Endothelial cell of umbilical vein (primary cell): ENCODE data around the gene LHX3.

Source experiments
- EZH2 ChIP-seq: IDR thresholded peaks from 2 replicates; pipeline ENCODE4 v1.6.1; 2012; ENCODE audit warnings: borderline replicate concordance, low read depth, mild to moderate bottlenecking, moderate library complexity, low read length, inconsistent platforms; ENCODE audit not compliant: severe bottlenecking
- GATA2 ChIP-seq: IDR thresholded peaks from 2 replicates; pipeline ENCODE4 v1.7.0; 2011; ENCODE audit warnings: low read depth, mild to moderate bottlenecking, moderate library complexity, mixed read lengths, low read length; ENCODE audit not compliant: insufficient read length, insufficient read depth
- POLR2A ChIP-seq: IDR thresholded peaks from 2 replicates; pipeline ENCODE4 v1.6.1; 2012; ENCODE audit warnings: low read depth, mild to moderate bottlenecking, control low read depth, low read length
- POLR2AphosphoS5 ChIP-seq: IDR thresholded peaks from 2 replicates; pipeline ENCODE4 v1.6.1; 2012; ENCODE audit warnings: low read depth, mild to moderate bottlenecking, control low read depth, low read length, moderate library complexity; ENCODE audit not compliant: insufficient read depth
- TF ChIP-seq, protein P1 (sequence below): IDR thresholded peaks from 2 replicates; pipeline ENCODE4 v1.6.1; 2011; ENCODE audit not compliant: insufficient read depth, insufficient read length
- TF ChIP-seq, protein P2 (sequence below), 2 donors: IDR thresholded peaks; 1 replicate in 1 of 2; 2 replicates in 1 of 2; pipeline ENCODE4 v1.5.1; 2011; ENCODE audit warnings: low read length in 2 of 2, mild to moderate bottlenecking in 2 of 2, moderate library complexity in 2 of 2, control low read depth in 1 of 2, inconsistent platforms in 1 of 2, low read depth in 1 of 2; ENCODE audit not compliant: insufficient read depth in 1 of 2; ENCODE audit errors: extremely low read depth in 1 of 2

DNA sequence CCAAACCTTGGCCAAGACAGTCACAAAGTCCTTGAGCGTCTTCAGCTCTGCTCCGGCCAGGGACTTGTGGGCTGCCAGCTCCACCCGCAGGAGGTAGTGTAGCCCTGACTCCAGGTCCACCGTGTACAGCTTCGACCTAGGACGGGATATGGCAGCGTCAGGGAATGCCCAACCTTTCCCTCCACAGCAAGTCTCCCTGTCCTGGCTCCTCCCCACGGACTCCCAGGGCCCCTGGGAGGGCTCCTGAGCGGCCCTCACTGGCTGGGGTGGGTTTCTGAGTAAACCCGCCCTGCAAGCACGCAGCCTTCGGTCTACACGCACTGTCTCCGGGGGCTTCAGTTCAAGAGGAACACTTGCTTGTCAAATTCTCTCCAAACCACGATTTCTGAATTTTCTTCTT lies 13.7 kb upstream of the LHX3 start:
- TF ChIP-seq POLR2A, result no peak
- no peak for TF ChIP-seq GATA2
- TF ChIP-seq, protein P1, sequence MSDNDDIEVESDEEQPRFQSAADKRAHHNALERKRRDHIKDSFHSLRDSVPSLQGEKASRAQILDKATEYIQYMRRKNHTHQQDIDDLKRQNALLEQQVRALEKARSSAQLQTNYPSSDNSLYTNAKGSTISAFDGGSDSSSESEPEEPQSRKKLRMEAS, result no peak
- TF ChIP-seq, protein P2, sequence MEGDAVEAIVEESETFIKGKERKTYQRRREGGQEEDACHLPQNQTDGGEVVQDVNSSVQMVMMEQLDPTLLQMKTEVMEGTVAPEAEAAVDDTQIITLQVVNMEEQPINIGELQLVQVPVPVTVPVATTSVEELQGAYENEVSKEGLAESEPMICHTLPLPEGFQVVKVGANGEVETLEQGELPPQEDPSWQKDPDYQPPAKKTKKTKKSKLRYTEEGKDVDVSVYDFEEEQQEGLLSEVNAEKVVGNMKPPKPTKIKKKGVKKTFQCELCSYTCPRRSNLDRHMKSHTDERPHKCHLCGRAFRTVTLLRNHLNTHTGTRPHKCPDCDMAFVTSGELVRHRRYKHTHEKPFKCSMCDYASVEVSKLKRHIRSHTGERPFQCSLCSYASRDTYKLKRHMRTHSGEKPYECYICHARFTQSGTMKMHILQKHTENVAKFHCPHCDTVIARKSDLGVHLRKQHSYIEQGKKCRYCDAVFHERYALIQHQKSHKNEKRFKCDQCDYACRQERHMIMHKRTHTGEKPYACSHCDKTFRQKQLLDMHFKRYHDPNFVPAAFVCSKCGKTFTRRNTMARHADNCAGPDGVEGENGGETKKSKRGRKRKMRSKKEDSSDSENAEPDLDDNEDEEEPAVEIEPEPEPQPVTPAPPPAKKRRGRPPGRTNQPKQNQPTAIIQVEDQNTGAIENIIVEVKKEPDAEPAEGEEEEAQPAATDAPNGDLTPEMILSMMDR (IDR thresholded peaks at IDR 0.05; ENCODE audit: extremely low read depth in 1 of 2, insufficient read depth in 1 of 2, low read depth in 1 of 2, low read length in 2 of 2), result no peak
- no peak for TF ChIP-seq POLR2AphosphoS5
- no peak for TF ChIP-seq EZH2
